ENCODE measurements around the gene EDEM3. TPM values are rescaled to one million over a fixed set of nuclear protein-coding genes. Genes with fewer than 3 reads are reported as not detected.

Gene EDEM3
- total RNA-seq, 1 experiment from 2014 or later: 14.0 TPM

DNA sequence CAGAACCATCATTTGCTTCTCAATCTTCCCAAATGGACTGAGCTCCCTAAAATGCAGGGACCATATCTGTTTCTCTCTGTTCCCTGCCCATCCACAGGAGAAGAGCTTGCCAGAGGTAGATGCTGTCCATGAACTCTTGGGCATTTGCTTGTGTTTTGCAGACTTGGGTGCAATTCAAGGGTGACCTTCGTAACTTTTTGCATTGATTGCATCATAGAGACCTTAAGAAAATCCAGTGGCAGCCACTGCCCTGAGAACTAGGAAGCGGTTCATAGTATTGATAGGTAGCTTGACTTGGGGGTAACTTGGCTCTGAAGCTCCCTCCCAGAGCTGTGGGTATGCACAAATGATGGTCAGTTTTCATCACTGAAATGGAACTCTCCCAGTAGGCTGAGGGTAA lies 34.3 kb upstream of the EDEM3 start:
- WGBS (ENCODE audit: extremely low coverage, insufficient read length, low lambda C conversion rate): no CpG with 5 or more reads among the region's 2 CpGs
- Histone ChIP-seq H2BK12ac (ENCODE audit: insufficient read length, low read depth, low read length) (no peak overlapping the region), H3K27me3 (ENCODE audit: insufficient read depth, low read length) (no peaks in the 10 kb centered on the region), H3K23ac (ENCODE audit: insufficient read length, low read depth, low read length) (no peak overlapping the region), H4K91ac (ENCODE audit: insufficient read length, low read depth, low read length) (no peak overlapping the region), H4K20me1 (ENCODE audit: control insufficient read depth, insufficient read depth, insufficient read length) (no peaks in the 10 kb centered on the region), H3K4ac (ENCODE audit: low read depth, low read length) (no peak overlapping the region), H3K79me1 (ENCODE audit: insufficient read depth, low read depth, low read length, poor library complexity, severe bottlenecking) (no peaks in the 10 kb centered on the region), H3K27ac (ENCODE audit: insufficient read length, low read depth, low read length) (no peak overlapping the region), H4K5ac (ENCODE audit: insufficient read length, low read depth, low read length) (no peak overlapping the region), H2BK5ac (ENCODE audit: insufficient read length, low read length) (no peak overlapping the region), H3K9ac (ENCODE audit: extremely low read depth, insufficient read length, low read length) (no peak overlapping the region), H3T11ph (ENCODE audit: low read length) (no peak overlapping the region), H3K14ac (ENCODE audit: insufficient read depth, low read length) (no peak overlapping the region), H3K4me2 (ENCODE audit: insufficient read depth, insufficient read length, low read length) (no peak overlapping the region), H2AK5ac (ENCODE audit: insufficient read length, low read length) (no peak overlapping the region), H3K18ac (ENCODE audit: insufficient read length, low read depth, low read length) (no peak overlapping the region), H2BK20ac (ENCODE audit: low read depth, low read length, poor library complexity, severe bottlenecking) (no peak overlapping the region), H2BK120ac (ENCODE audit: low read depth, low read length, poor library complexity, severe bottlenecking) (no peak overlapping the region), H3K9me3 (ENCODE audit: control insufficient read depth, low read depth, low read length) (no peaks in the 10 kb centered on the region), H2BK15ac (ENCODE audit: low read depth, low read length) (no peak overlapping the region), H3K56ac (ENCODE audit: insufficient read length, low read depth, low read length) (no peak overlapping the region), H3K23me2 (ENCODE audit: insufficient read length, low read depth, low read length, poor library complexity, severe bottlenecking) (no peaks in the 10 kb centered on the region), H3K4me1 (ENCODE audit: insufficient read depth, low read length) (no peaks in the 10 kb centered on the region), H3K79me2 (ENCODE audit: insufficient read depth, low read length) (no peaks in the 10 kb centered on the region), H2AFZ (ENCODE audit: low read length) (no peak overlapping the region), H4K8ac (replicated peaks; ENCODE audit: insufficient read length, low read depth, low read length) (no peak overlapping the region)
- H3K9me3 Mint-ChIP-seq: peaks cover 4 to 9% of the 10 kb centered on the region in 2 experiments
- peaks cover 1% of the 10 kb centered on the region; the same call in 1 of the 2 replicates for H3K27me3 Mint-ChIP-seq (ENCODE audit: low read depth)
- no peaks in the 10 kb centered on the region for H3K4me1 Mint-ChIP-seq
- no peak for DNase-seq
- H3K36me3 Mint-ChIP-seq (ENCODE audit: insufficient read depth in 1 of 3, low read depth in 3 of 3): peaks cover 3 to 7% (median 4%) of the 10 kb centered on the region in 3 experiments
- no peak overlapping the region for H3K4me3 Mint-ChIP-seq
- no peak overlapping the region for H3K27ac Mint-ChIP-seq
- TF ChIP-seq, protein P1, sequence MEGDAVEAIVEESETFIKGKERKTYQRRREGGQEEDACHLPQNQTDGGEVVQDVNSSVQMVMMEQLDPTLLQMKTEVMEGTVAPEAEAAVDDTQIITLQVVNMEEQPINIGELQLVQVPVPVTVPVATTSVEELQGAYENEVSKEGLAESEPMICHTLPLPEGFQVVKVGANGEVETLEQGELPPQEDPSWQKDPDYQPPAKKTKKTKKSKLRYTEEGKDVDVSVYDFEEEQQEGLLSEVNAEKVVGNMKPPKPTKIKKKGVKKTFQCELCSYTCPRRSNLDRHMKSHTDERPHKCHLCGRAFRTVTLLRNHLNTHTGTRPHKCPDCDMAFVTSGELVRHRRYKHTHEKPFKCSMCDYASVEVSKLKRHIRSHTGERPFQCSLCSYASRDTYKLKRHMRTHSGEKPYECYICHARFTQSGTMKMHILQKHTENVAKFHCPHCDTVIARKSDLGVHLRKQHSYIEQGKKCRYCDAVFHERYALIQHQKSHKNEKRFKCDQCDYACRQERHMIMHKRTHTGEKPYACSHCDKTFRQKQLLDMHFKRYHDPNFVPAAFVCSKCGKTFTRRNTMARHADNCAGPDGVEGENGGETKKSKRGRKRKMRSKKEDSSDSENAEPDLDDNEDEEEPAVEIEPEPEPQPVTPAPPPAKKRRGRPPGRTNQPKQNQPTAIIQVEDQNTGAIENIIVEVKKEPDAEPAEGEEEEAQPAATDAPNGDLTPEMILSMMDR (conservative IDR thresholded peaks at IDR 0.05): no peak
